ENCODE data around the gene KCNIP4.

KCNIP4 gene

GRCh38 chr4:21113496-21114223, 834.9 kb downstream of the KCNIP4 start:
- Histone ChIP-seq H3K27ac (no peak overlapping the region), H3K4me3 (ENCODE audit: low read depth in 1 of 2, low read length in 1 of 2) (no peak overlapping the region), H3K9me3 (no peaks in the 10 kb centered on the region), H3K36me3 (no peaks in the 10 kb centered on the region), H3K27me3 (no peaks in the 10 kb centered on the region), H3K4me1 (ENCODE audit: control insufficient read depth in 1 of 2, insufficient read depth in 1 of 2, low read depth in 1 of 2, low read length in 1 of 2) (no peaks in the 10 kb centered on the region)
- no peak for TF ChIP-seq CTCF (IDR thresholded peaks at IDR 0.05)

DNA sequence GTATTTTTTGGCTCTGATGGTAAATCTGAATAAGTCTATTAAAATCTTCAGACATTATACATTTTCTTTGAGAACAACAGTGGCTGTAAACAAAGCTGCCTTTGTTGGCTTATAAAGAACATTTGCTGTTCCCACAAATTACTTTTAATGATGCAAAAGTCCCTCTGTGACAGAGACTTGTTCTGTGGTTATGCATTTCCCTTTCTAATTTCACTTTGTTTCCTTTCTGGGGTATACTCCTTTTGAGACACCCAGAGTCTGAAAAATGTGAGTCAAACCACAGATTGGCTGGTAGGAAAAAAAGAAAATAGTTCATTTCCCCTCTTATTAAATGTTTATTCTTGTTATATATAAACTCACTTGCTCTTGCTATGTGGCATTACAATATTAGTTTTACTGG, 845.9 kb downstream of the KCNIP4 start:
- Histone ChIP-seq H3K4me3 (ENCODE audit: low read depth in 1 of 2, low read length in 1 of 2) (no peak overlapping the region), H3K9me3 (no peaks in the 10 kb centered on the region), H3K36me3 (no peaks in the 10 kb centered on the region), H3K27me3 (no peaks in the 10 kb centered on the region), H3K27ac (no peak overlapping the region), H3K4me1 (ENCODE audit: control insufficient read depth in 1 of 2, insufficient read depth in 1 of 2, low read depth in 1 of 2, low read length in 1 of 2) (no peaks in the 10 kb centered on the region)
- TF ChIP-seq CTCF (IDR thresholded peaks at IDR 0.05), result no peak

GRCh38 chr4:21097865-21098264, 850.7 kb downstream of the KCNIP4 start:
- H3K36me3 ChIP-seq, result no peaks in the 10 kb centered on the region
- H3K9me3 ChIP-seq, result no peaks in the 10 kb centered on the region
- H3K4me1 ChIP-seq (ENCODE audit: control insufficient read depth in 1 of 2, insufficient read depth in 1 of 2, low read depth in 1 of 2, low read length in 1 of 2), result no peaks in the 10 kb centered on the region
- no peaks in the 10 kb centered on the region for H3K27me3 ChIP-seq
- no peak overlapping the region for H3K27ac ChIP-seq
- no peak overlapping the region for H3K4me3 ChIP-seq (ENCODE audit: low read depth in 1 of 2, low read length in 1 of 2)
- no peak for TF ChIP-seq CTCF (IDR thresholded peaks at IDR 0.05)

GRCh38 chr4:21097026-21097425, 851.5 kb downstream of the KCNIP4 start:
- H3K4me1 ChIP-seq (ENCODE audit: control insufficient read depth in 1 of 2, insufficient read depth in 1 of 2, low read depth in 1 of 2, low read length in 1 of 2), result no peaks in the 10 kb centered on the region
- H3K4me3 ChIP-seq (ENCODE audit: low read depth in 1 of 2, low read length in 1 of 2), result no peak overlapping the region
- no peaks in the 10 kb centered on the region for H3K9me3 ChIP-seq
- H3K27me3 ChIP-seq, result no peaks in the 10 kb centered on the region
- H3K27ac ChIP-seq, result no peak overlapping the region
- H3K36me3 ChIP-seq, result no peaks in the 10 kb centered on the region
- no peak for TF ChIP-seq CTCF (IDR thresholded peaks at IDR 0.05)

DNA sequence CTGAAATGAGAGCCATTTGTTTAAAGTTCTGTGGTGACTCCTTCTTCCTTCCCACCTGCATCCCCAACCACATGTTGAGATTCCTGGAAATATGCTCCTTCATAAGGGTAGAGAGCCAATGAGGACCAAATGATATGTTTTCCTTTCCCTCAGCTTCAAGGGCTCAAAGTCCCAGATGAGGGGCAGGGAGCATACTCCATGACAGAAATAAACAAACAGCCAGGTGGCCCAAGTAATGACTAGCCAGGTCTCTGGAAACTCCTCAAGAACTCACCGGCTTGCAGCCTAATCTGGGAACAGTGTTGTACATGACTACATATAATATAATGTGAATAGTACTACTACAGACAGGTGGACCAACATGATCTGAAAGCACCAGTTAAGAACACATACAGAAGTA, 856.0 kb downstream of the KCNIP4 start:
- Histone ChIP-seq H3K27ac (no peak overlapping the region), H3K4me3 (ENCODE audit: low read depth in 1 of 2, low read length in 1 of 2) (no peak overlapping the region), H3K9me3 (no peaks in the 10 kb centered on the region), H3K36me3 (no peaks in the 10 kb centered on the region), H3K4me1 (ENCODE audit: control insufficient read depth in 1 of 2, insufficient read depth in 1 of 2, low read depth in 1 of 2, low read length in 1 of 2) (no peaks in the 10 kb centered on the region), H3K27me3 (no peaks in the 10 kb centered on the region)
- TF ChIP-seq CTCF (IDR thresholded peaks at IDR 0.05), result no peak

All from neutrophil (primary cell).